CD4-positive, alpha-beta T cell treated with Interleukin-17A for 4 hours (primary cell): ENCODE data around the gene RBFOX2.

ENCODE experiments used
- DNase-seq: peaks from one replicate; pipeline ENCODE4 v3.0.0-alpha.2; 2020; ENCODE audit warnings: mixed read lengths

RBFOX2 gene

DNA sequence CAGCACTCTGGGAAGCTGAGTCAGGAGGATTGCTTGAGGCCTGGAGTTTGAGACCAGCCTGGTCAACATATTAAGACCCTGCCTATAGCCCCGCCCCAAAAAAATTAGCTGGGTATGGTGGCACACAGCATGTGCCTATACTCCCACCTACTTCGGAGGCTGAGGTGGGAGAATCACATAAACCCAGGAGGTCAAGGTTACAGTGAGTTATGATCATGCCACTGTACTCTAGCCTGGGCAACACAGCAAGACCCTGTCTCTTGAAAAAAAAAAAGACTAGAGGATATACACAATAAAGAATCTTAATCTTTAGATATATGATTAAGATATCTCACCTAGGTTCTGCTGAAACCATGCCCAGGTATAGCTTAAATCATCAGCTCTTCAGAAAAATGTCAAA lies 174.3 kb downstream of the RBFOX2 start:
- DNase-seq = no peak

DNA sequence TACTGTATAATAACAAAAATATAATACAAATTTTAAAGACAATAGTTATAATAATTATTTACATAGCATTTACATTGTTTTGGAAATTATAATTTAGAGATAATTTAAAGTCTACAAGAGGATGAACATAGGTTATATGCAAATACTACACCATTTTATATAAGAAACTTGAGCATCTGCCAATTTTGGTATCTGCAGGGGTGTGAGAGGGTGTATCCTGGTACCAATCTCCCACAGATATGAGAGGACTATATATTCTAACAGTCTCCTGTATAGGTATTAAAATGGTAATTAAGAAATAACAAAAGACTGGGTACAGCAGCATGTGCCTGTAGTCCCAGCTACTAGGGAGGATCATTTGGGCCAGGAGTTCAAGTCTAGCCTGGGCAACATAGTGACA lies 176.5 kb downstream of the RBFOX2 start:
- DNase-seq = no peak

DNA sequence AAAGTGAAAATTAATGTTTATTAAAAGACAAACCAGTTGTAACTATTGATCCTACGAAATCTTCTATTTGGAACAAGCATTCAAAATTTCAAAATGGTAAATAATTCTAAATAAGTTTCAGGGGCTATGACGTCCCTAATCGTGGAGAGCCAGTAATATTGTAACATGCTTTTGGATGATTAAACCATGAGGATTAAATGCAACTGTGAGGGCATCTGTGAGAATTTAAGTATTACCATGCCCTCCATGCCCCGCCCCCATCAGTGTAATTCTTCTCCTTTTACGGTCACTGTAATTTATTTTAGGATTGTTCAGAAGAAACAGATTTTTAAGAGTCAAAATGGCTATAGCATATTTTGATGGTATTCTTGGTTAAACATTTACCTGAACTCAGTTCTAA lies 177.8 kb downstream of the RBFOX2 start:
- DNase-seq = no peak

DNA sequence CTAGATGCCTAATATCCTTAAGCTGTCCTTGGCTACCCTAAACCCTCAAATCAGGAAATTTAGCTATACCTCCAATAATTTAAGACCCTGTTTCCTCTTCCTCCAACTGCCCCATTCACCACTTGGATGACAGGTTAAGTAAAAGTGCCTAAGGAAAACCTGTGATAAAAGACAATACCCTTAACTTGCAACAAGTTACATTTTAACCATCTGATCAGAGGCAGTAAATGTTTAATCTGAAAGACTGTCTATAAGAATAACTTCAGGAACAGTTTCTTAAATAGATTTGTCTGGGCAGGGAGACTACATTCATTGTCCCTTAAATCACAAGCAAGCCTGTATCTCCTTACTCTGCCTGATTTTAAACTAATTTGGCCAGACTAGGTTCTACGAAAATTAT lies 181.8 kb downstream of the RBFOX2 start:
- DNase-seq = no peak

DNA sequence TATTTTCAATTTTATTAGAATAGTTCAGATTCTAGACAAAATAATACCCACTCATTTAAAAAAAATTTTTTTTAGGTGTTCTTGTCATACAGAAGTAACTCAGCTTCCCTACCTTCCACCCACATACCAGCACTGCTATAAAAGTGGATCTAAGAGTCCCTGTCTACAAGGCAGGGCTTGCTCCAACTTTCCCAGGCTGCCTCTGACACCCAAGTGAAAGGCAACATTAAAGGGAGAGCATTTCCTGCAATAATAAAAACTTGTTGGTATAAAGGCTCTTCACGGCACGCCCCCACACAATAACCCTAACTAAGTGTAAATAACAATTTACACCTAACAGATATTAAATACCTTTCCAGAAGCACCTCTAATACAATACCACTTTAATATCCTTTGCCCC lies 183.7 kb downstream of the RBFOX2 start:
- DNase-seq = no peak

DNA sequence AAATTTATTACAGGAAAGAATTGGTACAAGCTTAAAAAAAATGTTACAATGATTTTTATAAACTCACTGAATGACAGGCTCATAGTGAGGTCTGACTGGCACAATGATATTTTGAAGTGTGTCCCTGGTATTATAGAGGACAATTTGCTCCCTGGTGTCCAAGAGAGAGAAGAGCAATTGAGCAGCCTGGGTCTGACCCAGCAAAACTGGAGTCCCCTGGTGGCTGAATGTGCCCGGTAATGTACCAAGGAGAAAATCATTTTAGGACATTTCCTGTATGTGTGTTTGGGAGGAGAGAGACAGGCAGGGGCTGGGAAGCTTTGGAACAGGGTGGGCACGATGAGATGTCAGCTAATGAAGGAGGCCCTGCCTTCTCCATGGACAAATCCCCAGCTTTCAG lies 185.7 kb downstream of the RBFOX2 start:
- peak; percentile 7 for DNase-seq

DNA sequence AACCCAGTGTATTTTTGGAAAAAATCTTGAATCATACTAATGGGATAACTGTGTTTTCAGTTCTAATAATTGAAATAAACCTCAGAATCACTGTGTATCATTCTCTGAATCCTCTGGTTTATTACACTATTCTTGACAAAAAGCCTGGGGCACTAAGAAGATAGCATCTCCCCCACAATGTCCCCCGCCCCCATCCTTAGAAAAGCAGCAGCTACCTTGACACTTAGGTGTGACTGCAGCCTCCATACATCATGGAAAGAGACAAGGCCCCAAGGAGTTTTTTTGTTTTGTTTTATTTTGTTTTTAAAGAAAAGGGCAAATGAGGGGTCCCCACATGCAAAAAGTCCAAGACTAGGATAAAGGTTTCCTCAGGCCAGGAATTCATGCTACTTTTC lies 186.1 kb downstream of the RBFOX2 start:
- no peak for DNase-seq

DNA sequence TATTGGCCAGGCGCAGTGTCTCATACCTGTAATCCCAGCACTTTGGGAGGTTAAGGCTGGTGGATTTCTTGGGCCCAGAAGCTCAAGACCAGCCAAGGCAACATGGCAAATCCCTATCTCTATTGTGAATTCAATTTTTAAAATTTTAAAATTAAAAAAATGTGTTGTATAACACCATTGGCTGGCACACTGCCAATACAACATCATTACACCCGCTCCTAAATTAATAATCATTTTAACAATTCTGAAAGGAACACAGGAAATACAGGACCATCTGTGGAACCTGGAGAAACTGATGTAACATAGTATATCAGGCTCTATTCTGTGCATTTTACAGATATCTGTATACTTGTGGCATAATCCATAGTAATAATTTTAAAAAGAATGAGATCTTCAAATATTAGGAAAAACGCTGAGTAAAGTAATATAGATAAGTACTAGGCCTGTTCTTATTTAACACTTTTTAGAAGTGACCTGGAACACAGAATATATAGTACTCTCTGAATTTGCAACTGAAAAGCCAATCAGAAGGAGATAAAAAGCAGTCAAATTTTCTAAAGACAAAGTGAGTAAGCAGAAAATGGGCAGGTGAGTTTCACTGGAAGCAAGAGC lies 186.6 kb downstream of the RBFOX2 start:
- no peak for DNase-seq

DNA sequence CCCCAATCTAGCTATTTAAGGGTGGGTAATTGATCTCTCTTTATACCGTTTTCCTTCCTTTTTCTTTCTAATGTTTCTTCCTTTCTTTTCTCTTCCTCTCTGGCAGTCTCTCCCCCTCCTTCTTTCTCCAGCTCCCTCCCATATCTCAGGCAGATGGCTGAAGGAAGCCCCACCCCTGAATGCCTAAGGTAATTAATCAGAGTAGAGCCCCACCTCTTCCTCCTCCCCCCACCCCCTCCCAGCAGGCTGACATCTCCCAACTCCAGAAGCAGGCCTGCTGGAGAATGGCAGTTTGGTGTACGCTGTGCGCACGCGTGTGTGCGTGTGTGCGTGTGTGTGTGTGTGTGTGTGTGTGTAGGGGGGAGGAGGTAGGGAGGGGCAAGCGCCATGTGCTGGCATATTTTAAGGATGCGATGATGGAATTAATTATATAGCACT lies 188.3 kb downstream of the RBFOX2 start:
- peak; percentile 4 for DNase-seq

DNA sequence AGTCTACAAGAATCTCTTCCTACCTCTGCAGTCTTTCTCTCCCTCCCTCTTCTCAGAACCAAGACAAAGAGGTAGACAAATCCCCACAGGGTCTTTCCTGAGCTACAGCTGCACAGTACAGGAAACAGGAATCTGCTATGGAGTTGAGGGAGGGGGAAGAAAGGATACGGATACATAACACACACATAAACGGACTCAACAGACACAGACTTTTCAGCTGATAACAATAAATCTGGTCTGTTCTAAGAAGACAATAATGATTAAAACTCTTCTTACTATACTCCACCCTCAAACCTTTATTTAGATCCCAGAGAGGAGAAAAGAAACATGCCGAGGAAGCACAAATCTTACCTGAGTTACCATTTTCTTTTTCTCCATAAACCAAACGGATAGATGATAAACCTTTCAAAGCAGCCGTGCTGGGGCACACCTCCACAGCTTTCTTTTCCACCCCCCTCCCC lies 188.8 kb downstream of the RBFOX2 start:
- no peak for DNase-seq

DNA sequence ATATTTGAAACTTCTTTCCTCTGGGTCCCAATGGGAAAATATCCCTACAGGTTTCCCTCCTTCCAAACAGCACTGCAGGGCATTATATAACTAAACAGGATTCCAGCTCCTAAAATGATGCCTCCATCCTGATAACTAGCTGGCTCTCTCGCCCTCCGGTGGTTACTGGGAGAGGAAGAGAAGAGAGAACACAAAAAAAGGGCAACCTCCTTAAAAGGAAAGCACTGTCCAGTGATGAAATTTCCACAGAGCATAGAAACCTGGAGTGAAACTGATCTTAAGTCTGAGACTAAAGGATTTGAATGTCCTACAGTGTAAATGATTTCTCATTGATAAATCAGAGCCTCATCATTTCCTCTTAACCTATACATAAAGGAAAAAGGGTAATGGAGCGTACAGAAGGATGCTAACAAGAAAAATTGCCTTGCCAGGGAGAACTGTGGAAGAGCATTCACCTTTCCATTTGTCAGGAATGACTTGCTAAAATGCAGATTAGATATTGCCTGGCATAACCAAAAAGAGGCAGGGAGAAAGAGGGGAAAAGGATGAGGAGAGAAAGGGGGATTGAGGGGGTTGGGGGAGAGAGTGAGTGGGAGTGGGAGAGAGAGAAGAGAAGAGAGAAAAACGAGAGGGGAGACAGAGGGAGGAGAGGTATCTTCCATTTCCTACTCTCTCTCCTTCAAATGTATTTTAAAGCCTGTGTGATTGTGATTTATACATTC lies 189.6 kb downstream of the RBFOX2 start:
- DNase-seq = peak; percentile 5

DNA sequence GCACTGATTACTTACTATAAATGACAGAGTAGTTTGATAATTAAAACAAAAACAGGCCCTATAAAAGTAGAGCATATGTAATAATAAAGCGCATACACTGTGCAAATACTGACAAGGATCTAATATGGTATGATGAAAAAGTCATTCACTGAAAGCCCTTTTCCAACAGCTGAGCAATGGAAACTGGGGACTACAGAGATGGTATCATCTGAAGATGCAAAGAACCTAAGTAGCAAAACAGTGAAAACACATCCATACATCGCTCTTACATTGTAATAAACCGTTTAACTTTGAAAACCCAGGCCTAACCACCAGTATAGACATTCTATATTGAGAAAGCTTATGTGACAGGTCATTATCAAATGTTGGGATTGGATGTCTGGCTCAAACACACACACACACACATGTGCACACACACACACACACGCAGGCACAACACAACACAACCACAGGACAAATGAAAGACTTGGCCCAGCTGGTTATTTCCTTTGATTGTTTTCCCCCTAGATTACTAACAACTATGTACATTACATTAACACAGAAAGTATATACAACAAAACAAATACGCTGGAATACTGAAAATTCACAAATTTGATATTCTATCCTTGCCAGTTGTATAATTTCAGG lies 191.4 kb downstream of the RBFOX2 start:
- no peak for DNase-seq

DNA sequence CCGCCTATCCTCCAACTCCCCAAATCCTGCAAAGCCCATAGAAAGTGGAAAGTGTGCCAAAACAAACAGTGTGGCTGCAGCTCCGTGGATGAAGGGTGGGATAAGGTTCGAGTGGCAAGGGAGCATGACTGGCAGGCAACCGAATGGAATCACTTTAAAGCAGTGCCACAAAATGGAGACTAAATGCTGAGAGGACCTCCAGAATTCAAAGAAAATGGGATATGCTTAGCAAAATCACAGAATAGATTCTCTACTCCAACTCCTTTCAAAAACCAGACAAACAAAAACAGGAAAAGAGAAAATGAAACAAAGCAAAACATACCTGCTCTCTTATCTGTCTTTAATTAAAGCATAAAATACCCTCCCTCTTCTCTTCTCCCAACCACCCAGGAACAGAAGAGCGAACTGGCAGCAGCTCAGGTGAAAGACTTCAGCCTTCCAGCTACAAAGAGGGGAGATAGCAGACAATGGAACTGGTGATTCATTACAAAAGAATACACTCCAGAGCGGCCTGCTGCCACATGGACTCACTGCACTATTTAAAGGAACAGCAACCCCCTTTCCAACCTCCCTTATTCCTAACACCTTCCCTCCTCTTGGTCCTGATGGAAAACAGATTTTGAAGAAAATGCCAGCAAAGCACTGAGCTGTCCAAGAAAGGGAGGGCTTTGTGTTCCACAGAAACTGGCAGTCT lies 192.5 kb downstream of the RBFOX2 start:
- DNase-seq = no peak

DNA sequence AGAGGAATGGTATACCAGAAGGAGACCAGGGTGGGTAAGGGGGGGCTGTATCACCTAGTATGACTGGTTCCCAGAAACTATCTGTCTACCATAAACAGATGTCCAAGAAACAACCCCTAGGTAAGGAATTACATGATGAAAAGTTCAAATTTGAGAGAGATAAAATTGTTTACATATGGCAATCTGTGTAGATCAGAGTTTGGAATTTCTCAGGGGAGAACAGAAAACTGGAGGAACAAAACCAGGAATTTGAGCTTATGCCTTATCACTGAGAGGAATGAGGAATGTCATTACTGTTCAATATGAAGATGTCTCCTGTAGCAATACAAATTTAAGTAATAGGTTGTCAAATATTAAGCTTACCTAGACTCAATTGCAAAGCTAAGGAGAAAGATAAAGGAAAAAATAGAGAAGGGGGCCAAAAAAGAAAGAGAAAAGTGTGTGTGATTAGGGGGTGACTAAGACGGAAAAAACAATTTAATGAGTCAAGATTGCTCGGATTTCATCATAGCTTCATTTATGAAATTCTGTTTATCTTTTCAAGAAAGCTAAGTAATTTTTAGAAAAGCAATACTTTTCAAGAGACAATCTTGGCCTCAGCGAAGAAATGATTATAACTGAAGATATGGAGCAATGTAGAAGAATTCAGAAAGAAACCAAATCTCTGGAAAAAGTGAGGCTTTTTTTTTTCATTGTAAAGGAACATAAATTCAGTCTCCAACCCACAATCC lies 193.2 kb downstream of the RBFOX2 start:
- DNase-seq = no peak

DNA sequence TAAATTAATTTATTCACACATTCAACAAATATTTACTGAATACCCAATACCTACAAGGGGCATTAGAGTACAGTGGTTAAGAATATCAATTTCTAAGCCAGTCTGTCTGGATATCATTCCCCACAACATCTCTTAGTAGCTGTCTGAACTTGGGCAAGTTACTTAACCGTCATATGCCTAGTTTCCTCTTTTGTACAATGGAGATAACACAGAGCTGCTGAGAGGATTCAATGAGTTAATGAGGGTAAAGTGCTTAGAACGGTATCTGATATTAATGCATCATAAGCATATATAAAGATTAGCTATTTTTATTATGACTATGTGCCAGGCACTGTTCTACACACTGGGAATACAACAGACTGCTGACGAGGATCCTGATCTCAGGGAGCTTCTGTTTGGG lies 194.6 kb downstream of the RBFOX2 start:
- no peak for DNase-seq

DNA sequence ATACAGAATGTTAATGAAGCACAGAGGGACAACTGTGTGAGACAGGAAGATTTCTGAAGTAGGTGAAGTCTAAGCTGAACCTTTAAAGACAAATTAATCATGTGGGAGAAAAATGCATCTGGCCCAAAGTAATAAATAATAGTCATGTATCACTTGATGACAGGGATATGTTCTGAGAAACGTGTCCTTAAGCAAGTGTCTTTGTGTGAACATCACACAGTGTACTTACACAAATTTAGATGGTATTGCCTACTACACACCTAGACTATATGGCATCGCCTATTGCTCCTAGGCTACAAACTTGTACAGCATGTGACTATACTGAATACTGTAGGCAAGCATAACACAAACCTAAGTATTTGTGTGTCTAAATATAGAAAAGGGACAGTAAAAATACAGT lies 198.3 kb downstream of the RBFOX2 start:
- DNase-seq = no peak

DNA sequence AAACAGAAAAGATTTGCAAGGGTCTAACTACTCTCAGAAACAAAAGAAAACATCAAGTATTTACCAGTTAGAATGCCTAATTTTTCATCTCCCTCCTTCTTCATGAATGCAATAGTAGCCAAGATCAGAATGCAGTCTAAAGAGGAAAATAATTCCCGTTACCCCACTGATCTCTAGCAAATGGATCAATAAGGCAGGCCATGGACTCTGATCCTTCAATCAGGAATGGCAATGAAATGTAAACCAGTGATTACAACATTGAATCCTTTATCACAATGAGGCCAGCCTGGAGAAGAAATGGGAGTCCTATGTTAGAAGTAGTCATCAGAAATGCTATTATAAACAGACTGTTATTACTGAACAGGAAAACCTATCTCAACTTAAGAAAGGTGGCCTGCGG lies 204.4 kb downstream of the RBFOX2 start:
- no peak for DNase-seq

DNA sequence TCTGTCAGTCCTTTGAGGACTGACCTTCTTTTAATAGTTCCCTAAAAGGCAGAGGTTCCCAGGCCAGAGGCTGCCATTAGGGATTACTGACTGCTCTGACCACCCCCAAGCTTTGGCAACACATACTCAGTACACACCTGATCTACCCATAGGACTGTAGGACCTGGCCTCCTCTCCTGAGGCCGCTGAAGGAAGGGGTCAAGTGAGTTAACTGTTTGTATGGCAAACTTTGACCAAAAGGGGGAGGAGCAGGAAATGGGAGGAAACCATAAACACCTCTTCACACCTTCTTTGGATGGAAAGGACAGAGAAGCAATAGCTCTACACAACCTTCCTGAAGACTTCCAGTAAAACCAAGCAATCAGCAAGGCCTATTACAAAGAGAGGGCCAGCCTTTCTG lies 207.0 kb downstream of the RBFOX2 start:
- no peak for DNase-seq

DNA sequence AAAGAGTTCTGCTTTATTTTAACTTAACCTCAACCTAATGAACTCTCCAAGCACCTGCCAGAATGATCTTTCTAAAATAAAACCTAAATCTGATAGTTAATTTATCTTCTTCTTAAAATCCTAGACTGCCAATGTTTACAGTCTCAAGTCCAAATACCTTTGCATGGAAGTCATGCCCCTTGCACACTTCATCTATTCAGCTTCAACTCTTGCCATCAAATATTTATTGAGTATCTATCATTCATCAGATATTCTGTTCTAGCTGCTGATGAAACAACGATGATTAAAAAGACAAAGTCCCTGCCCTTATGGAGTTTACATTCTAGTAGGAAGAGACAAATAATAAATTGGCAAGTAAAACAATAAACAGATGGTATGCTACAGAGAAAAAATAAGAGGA lies 209.2 kb downstream of the RBFOX2 start:
- no peak for DNase-seq

DNA sequence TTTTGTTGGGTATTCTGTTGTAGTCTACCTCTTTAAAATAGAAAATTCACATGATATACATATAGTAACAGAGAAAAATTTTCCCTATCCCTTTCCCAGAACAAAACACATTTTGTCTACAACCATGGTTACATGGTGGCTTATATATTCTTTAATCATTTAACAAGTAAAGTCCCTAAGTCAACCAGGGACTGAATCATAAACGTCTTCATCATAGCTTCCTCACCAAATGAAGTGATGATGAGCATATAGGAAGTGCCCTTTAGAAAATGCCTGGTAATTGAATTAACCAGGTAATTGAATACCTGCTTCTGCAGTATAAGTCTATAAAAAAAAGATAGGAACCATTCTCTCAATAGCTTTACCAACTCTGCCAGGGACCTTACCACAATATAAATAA lies 209.7 kb downstream of the RBFOX2 start:
- no peak for DNase-seq

DNA sequence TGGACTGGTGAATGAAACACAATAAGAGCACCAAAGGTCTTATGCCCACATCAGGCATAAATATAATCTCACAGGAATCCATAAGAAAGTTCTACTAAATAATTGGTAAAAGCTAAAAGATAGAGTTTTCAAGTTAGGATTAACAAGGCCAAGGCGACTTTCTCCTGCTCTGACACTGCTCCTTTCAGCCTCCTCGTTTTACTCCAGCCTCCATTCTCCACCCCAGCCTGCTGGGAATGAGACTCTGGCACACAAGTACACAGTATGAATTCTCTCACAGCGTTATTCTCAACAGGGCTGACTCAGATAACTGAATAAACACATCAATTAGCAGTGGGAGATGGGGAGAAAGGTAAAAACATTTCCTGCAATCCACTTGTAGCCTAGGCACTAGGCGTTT lies 216.0 kb downstream of the RBFOX2 start:
- DNase-seq = no peak

DNA sequence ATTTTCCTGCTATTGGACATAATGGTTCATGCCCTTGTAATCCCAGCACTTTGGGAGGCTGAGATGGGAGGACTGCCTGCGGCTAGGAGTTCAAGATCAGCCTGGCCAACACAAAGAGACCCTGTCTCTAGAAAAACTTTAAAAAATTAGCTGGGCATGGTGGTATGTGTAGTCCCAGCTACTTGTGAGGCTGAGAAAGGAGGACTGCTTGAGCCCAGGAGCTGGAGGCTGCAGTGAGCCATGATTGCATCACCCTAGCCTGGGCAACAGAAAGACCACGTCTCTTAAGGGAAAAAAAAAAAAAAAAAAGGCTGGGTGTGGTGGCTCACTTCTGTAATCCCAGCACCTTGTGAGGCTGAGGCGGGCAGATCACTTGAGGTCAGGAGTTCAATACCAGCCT lies 217.0 kb downstream of the RBFOX2 start:
- DNase-seq = no peak

DNA sequence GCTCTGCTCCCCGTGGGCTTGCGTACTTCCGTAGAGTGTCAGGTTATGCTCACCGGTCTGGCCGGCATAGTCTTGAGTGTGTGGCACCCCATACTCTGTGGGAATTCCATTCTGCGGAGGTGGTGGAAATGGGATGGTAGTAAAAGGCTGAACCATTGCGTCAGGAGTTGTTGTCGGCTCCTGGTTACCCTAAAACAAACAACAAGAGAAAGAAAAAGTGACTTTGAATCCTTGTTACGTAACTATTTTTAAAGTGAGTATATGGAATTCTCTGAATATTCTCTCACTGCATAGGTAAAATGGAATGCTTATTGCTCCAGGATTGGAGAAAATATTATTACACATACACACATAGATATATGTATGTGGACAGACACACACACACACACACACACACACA lies 218.8 kb downstream of the RBFOX2 start:
- no peak for DNase-seq
